Stimulated activated CD4-positive, alpha-beta T cell treated with anti-CD3 and anti-CD28 coated beads, Interleukin-15, amount 100 ng/mL, for 24 hours (primary cell): ENCODE measurements around the gene TOPBP1.

ENCODE experiments used
- DNase-seq: peaks from one replicate; pipeline ENCODE4 v3.0.0-alpha.2; 2020

The TOPBP1 gene

DNA sequence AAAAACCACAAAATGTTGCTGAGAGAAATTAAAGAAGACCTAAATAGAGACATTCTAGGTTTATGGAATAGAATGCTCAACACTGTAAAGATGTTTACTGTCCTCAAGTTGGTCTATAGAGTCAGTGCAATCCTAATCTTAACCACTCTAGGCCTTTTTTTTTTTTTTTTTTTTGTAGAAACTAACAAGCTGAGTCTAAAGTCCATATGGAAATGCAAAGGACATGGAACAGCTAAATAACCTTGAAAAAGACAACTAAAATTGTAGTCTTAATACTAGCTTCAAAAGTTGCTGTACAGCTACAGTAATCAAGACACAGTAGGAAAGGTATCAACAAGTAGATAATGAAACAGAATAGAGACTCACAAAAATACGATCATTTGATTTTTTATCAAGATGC lies 55.4 kb downstream of the TOPBP1 start:
- DNase-seq: no peak

DNA sequence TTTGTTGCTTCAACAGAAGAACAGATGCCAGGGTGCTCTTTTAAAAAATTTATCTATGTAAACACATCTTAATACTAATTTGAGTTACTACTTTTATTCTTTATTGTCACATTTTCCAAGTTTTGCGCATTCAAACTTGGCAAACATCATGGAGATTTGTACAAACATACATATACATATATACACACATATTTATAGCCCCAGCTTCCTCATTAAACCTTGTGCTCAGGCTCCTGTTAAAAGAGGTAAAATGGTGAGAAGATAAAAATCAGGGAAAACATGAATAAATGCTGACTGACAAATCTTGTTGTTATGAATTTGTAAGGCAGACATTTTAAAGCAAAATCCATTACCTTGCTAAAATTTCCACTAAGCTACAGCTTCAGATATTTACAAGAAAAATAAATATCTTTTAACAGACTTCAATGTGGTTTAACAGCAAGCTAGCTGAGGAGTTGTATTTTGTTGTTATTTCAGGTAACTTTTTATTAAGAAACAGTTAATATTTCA lies 61.1 kb downstream of the TOPBP1 start:
- DNase-seq: no peak

DNA sequence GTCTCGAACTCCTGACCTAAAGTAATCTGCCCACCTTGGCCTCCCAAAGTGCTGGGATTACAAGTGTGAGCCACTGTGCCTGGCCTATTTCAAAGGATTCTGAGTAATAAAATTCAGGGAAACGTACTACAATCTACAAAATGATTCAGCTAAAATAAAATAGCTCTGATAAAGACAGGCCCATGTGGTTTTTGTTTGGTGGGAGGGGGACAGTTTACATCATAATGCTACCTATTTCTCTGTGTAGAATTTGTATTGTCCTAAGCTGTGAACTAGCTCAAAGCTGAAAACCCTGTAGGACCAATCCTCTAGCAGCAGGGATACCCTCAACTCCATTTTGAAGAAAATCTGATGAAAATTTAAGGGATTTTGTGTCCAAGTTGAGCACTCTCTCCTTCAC lies 62.5 kb downstream of the TOPBP1 start:
- no peak for DNase-seq

DNA sequence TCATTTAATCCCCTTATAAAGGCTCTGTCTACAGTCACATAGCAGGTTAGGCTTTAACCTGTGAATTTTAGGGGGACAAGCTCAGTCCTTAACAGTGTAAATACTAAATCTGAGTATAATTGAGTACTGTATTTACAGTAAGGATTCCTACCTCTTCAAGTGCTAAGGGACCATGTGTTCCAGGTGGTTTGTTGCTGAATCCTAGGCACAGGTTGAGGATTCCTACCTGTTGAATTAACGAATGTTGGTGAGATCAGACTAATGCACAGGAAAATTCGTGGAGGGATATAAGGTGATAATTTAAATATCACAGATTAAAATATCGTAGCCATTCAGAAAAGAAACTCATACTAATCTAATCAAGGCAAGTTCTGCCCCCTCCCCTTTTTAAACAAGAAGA lies 63.3 kb downstream of the TOPBP1 start:
- DNase-seq: no peak

DNA sequence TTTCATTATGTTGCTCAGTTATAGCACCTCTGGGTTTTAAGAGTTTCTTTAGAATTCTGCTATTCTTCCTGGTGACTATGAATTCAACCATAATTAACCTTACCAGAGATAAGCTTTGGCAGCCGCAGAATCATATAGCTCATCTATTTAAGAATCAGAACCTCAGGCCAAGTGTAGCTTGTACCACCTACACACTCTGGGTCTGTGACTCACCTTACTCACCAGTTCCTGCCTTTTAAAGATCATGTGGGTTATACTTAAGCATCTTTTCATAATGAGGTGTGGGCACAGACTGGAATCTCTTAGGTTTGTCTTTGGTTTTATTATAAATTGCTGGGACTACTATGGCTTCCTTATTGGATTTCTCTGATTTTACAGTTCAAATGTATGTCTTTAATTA lies 66.4 kb downstream of the TOPBP1 start:
- peak; percentile 56 for DNase-seq

DNA sequence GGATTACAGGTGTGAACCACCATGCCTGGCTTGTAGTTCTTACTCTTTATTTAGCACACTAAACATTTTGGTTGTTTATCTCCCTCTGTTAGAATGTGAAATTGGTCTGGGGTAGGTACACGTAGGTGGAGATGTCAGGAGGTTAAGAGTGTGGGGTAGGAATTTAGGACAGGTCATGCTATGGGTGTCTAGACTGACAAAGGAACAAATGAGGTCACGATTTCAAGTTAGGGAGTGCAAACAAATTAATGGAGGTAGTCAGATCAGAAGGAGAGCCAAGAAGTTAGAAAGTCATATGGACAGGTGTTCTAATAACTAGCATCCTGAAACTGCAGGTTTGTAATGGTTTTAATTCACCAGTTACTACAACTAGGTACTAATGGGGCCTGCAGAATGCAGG lies 68.5 kb downstream of the TOPBP1 start:
- DNase-seq: no peak

DNA sequence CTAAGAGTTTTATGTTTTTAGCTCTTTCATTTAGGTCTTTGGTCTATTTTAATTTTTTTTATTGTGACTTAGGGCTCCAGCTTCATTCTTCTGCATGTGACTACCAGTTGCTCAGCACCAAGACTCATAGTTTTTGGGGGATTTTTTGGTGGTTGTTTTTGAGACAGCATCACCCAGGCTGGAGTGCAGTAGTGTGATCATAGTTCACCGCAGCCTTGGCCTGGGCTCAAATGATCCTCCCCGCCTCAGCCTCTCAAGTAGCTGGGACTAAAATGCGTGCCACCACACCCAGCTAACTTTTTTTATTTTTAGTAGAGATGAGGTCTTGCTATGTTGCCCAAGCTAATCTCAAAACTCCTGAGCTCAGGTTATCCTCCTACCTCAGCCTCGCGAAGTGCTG lies 68.9 kb downstream of the TOPBP1 start:
- DNase-seq: no peak

DNA sequence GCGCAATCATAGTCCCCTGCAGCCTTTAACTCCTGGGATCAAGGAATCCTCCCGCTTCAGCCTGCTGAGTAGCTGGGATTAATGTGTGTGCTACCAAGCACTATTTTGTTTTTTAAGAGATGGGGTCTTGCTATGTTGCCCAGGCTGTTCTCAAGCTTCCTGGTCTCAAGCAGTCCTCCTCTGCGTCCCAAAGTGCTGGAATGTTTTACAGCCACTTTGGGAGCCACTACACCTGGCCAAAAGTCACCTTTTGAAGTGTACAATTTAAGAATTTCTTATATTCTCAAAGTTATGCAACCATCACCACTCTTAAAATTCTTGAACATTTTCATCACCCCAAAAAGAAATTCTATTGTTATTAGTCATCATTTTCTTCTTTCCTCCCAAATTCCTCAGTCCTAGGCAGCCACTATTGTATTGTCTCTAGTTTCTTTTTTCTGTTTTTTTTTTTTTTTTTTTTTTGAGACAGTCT lies 70.4 kb downstream of the TOPBP1 start:
- no peak for DNase-seq

DNA sequence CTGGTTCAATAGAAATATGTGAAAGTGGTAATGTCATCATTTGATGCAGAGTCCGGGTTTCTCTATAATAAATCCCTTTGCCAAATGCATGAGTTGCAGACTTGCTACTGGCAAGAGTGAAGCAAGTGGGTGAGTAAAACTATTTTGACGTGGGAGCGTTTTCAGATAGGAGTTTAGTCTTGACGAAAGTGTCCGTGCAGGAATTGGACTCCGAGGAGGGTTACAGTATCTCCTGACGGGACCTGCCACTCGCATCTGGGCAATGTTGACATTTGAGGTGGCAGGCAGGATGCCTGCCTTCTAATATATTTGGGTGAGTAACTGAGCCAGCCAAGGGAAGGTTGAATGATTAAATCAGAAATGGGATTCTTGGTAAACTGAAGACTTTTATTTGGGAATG lies 72.2 kb downstream of the TOPBP1 start:
- no peak for DNase-seq

DNA sequence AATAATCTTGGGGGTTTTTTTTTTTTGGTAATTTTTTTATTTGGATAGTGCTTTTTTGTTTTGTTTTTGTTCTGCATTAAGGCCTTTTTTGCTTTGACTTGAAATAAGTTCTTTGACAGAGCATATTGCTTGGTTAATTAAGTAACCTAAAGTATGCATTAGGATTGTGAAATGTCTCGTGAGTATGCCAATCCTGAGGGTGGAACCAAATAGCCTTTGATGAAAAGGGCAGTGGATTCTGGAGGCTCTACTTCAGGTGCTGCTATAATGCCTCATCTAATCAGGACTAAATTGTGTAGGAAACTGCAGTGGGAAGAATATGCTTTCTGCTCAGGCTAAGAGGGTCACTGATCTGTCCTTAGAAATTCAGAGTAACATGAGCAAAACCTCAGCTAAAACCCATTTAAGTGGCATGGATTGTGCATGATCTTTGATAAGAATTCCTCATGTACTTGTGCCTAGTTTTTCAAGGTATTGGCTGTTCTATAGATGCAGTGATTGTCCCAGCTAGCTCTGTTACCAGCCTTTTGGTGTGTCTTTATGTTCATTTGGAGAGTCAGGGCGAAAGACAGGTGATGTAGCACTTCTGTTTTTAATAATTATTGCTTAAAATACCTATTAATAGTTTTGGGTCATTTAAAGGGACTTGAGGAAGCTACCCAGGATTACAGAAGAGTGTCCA lies 72.8 kb downstream of the TOPBP1 start:
- no peak for DNase-seq

DNA sequence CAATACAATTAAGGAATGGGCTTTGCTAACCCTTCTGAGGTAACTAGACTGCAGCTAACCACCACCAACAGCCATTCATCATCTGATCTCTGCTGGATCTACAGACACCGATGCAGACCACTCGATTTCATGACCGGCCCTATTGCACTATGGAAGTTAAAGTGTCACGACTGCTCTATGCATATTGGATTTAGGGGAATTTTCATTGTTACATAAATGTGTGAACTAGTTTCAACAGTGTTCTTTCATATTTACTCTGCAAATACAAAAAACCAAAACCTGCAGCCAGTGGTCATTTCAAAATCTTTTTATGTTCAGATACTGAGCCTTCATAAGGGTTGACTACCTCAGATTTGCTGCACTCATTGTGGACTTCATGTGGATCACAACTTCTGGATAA lies 73.7 kb downstream of the TOPBP1 start:
- no peak for DNase-seq

DNA sequence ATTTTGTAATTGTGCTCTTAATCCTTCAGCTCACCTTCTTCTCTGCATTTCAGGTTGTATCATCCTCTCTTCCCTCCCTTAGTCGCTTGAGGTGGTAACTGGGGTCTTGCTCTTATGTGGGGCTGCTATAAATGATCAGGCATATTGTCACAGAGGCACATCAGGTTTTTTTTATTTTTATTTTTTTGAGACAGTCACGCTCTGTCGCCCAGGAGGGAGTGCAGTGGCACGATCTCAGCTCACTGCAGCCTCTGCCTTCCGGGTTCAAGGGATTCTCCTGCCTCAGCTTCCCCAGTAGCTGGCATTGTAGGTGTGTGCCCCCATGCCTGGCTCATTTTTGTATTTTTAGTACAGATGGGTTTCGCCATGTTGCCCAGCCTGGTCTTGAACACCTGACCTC lies 78.3 kb downstream of the TOPBP1 start:
- no peak for DNase-seq

DNA sequence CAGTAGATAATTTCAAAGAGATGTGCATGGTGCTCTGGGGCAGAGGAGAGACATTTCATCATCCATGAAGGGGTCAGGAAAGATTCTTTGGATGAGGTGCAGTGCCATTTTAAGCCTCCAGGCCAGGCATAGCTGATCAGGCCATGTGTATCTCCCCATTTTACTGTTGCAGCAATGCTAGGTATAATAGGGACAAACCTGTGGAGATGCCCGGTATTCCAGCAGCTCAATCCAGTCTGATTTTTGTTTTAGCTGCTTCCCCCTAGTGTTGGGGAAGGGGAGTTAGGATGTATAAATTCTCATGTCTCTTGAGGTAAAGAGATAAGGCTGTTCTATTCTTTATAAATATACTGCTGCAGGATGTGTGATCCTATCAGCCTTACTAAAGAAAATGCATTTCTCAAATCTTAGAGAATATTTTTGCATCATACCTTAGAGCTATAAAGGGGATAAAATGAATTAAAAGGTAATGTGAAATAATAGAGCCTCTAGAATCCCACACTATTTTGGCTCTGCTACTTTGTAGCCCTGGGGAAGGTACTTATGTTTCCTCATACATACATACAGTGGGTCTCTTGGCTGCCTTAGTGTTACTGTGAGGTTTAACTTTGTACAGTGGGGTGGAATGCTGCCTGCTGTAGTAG lies 83.1 kb downstream of the TOPBP1 start:
- no peak for DNase-seq

DNA sequence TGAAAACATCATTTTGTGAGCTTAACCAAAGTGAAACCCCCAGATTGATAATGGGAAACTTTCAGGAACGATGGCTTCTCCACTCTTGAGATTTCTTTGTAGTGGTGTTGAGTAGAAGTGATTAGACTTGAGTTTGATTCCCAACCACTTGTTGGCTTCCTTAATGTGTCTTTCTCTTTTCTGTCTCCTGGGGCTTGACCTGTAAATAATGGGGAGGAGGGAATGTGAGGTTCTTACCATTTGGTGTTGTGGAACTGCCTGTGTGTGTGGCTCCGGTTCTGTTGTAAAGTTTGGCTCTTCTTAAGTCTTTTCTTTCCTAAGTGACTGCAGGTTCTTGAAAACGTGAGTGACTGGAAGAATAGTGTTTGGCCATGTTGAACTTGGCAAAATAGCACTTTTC lies 85.6 kb downstream of the TOPBP1 start:
- no peak for DNase-seq

DNA sequence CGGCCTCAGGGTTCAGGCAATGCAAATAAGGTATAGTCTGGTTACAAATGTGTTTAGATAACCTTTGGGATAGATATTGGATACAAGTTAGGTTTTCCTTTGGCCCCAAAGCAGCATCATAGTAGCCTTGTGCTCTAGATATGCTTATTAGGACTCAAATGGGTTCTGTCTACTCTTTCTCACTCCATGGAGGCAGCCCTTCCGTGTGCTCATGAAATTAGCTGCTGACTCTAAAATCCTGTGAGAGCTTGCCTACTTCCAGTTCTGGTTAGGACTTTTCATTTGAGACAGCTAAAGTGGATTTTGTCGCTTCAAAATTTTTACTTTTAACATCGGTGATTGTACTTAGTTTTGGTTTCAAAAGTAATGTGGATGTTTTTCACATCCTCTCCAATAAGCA lies 86.7 kb downstream of the TOPBP1 start:
- no peak for DNase-seq

DNA sequence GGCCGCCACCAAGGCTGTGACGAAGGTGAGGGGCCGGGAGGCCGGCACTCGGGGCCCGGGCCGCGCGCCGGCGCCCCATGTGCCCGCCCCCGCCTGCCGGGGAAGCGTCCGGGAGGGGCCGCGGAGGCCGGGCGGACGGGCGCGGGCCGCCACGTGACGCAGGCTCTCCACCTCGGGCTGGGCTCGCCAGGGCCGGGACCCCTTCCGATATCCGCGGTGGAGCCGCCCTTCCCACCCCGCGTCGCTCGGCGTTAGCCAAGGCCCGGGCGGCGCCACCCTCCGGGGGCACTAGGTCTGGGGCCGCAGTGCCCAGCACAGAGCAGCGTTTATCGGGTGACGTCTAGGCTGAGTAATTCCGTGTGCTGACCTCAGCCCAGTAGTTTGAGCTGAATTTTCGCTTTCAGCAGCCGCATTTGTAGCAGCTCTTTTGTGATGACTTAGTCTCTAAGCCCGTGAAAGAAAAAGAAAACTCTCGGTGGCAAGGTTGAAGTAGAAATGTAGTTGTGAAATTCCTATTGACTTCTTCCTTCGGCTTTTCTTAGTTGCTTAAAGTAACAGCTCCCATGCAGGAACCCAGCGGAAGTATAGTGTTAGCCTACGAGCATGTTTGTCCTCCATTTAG lies 87.4 kb downstream of the TOPBP1 start:
- DNase-seq: peak; percentile 78

DNA sequence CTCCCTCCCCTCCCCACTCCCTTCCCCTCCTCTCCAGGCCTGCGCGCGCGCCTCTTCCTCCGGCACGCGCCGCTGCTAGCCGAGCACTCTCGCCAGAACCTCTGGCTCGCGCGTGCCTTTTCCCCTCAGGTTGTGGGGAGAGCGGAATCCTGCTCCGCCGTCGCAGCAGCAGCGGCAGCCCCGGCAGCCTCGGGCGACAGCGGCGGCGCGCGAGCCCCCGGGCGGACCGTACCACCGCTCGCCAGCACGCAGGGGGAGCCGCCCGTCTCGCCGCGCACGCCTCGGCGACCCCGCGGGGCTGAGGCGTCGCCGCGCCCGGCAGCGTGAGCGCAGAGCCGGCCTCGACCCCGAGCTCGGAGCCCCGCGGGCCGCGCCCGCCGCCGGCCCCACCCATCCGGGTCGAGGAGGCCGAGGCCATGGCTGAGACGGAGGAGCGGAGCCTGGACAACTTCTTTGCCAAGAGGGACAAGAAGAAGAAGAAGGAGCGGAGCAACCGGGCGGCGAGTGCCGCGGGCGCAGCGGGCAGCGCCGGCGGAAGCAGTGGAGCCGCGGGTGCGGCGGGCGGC lies 88.0 kb downstream of the TOPBP1 start, which contains the start of gene CDV3:
Gene CDV3, plus strand, starts transcription at position 58 of the 566 bp plus-strand sequence. Its CDS starts 359 bp downstream, at position 417.
- DNase-seq: no peak

DNA sequence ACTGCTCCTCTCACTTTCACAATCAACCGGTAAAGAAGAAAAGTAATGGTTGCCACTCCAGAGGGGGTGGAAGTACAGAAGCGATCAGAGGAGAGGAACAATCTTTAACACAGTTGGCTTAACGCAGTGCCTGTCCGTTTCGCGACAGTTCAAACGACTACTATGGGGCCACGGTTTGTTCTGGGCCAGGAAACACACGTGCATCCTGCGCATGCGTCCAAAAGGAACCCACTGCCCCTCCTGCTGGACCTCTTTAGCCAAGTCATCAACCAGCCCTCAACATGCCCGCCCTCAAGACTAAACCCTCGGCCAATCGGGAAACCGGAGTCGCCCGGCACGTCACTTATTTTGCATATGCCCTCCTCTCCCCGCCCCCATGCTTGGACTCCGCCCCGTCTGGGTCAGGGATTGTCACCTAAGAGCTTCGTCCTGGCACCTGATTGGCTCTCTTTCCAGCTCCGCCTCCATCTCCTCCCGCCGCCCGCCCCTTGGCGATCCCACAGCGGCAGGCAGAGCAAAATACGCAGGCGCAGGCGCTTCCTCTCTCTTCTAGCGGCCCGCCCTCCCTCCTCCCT lies 88.6 kb downstream of the TOPBP1 start:
- DNase-seq: peak; percentile 100

DNA sequence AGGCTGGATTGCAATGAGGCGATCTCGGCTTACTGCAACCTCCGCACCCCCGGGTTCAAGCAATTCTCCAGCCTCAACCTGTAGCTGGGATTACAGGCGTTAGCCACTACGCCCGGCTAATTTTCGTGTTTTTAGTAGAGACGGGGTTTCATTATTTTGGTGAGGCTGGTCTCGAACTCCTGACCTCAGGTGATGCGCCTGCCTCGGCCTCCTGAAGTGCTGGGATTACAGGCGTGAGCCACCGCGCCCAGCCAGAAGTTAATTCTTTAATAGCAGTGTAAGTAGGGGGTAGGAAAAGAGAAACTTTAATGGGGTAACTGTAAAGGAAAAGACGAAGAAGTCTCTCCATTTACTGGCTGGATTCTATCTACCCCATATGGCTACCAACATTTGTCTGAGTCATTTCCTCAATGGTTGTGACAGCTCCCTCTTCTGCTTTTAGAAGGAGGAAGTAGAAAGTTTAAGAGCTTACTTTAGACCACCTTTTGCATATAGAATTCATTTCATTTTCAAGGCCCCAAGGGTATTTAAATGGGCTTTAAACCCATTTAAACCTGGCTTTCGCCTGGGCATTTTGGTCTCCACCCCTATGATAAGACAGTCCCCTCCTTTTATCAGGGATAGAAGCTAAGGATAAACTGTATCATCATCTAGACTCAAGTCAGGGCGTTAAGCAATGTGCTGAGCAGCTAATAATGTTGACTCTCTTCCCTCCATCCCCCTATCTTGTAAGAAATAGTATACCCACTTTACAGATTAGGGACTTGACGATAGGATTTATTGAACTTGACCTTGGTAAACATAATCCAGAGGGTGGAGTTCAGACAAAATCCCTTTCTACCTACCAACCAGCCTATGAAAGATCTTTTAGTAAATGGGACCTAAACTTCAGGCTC lies 89.3 kb downstream of the TOPBP1 start:
- no peak for DNase-seq

DNA sequence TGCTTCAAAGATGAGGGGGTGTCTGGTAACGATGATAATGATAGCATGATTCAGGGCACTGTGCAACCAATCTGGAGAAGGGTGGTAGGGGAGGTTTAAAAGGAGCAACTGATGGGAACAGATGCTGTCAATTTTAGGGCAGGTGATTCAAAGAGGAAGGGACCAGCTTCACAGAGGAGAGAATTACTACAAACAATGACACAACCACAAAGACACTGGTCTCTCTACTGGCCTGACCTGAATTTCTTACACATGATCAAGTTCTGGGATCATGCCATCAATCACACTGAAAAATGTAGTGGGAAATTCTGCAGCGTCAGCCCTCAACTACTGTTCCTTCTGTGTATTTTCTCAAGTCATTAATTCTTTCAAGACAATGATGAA lies 90.8 kb downstream of the TOPBP1 start:
- no peak for DNase-seq

DNA sequence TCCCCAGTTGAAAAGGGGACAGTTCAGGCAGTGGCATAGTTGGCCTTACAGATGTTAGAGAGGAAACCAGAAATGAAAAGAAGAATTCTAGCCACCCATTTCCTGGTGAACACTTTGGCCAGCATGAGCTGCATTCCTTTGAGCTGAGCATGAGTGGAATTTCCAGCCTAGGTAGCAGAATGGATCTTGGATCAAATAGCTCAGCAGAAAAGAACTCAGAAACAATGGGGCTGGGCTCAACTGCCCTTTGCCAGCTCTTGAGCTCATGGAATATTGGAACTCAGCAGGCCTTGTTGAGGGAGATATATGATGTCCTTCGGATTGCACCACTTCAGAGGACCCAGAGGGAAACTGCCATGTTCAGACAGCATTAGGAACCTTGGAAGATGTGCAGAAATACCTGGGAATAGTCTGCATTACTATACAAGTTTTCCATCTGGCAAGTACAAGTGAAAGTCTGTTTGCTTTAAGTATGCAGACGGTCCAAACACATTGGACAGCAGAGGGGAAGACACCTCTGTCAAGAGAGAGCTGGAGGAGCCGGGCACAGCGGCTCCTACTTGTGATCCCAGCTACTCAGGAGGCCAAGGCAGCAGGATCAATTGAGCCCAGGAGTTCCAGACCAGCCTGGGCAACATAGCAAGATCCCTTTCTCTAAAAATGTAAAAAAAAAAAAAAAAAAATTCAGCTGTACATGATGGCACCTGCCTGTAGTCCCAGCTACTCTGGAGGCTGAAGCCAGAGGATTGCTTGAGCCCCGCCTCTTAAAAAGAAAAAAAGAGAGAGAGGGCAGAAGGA lies 91.4 kb downstream of the TOPBP1 start:
- DNase-seq: no peak
